Peyer's patch (tissue), 4 donors: Measurements from ENCODE around the gene TMEM123.

Experiments used
- POLR2A ChIP-seq, 2 donors: fragments of 450-650 bp; IDR thresholded peaks; one replicate each; pipeline ENCODE4 v1.5.1; 2017; ENCODE audit warnings: antibody characterized with exemption in 2 of 2, mild to moderate bottlenecking in 2 of 2, moderate library complexity in 2 of 2
- TF ChIP-seq, protein P1 (sequence below), 6 experiments: fragments of 450-650 bp in 4 of 6; fragments of 200-600 bp in 2 of 6; sonication (generic) in 1 of 6; IDR thresholded peaks; one replicate each; pipeline ENCODE4 v1.5.1; 2017 to 2019; ENCODE audit warnings: antibody characterized with exemption in 6 of 6, mild to moderate bottlenecking in 3 of 6, moderate library complexity in 1 of 6

GRCh38 chr11:102452461-102453301 is at the start of gene TMEM123:
- TF ChIP-seq, protein P1, sequence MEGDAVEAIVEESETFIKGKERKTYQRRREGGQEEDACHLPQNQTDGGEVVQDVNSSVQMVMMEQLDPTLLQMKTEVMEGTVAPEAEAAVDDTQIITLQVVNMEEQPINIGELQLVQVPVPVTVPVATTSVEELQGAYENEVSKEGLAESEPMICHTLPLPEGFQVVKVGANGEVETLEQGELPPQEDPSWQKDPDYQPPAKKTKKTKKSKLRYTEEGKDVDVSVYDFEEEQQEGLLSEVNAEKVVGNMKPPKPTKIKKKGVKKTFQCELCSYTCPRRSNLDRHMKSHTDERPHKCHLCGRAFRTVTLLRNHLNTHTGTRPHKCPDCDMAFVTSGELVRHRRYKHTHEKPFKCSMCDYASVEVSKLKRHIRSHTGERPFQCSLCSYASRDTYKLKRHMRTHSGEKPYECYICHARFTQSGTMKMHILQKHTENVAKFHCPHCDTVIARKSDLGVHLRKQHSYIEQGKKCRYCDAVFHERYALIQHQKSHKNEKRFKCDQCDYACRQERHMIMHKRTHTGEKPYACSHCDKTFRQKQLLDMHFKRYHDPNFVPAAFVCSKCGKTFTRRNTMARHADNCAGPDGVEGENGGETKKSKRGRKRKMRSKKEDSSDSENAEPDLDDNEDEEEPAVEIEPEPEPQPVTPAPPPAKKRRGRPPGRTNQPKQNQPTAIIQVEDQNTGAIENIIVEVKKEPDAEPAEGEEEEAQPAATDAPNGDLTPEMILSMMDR (IDR thresholded peaks at IDR 0.05): no peak
- TF ChIP-seq POLR2A (IDR thresholded peaks at IDR 0.05): peak; percentile 35 to 53
